HepG2 (cell line): Measurements from ENCODE around the gene KRTAP5-1. TPM values are rescaled to one million over a fixed set of nuclear protein-coding genes. Genes with fewer than 3 reads are reported as not detected.

Experiments
- AGO2 ChIP-seq: fragments of 200-400 bp; formaldehyde crosslinking; optimal IDR thresholded peaks from 2 replicates; pipeline ENCODE3; 2017; ENCODE audit warnings: mild to moderate bottlenecking, low read depth, low read length, moderate library complexity
- ATF7-NPFF ChIP-seq: sonication (generic); formaldehyde crosslinking; IDR thresholded peaks from 2 replicates; pipeline ENCODE4 v1.8.1; 2023; ENCODE audit warnings: mild to moderate bottlenecking, low read depth, missing genetic modification reagents, moderate library complexity
- CENPX ChIP-seq: sonication (generic); formaldehyde crosslinking; IDR thresholded peaks from 2 replicates; pipeline ENCODE4 v1.9.0; 2021; ENCODE audit warnings: mild to moderate bottlenecking, missing genetic modification reagents, moderate library complexity
- DR1 ChIP-seq: sonication (generic); formaldehyde crosslinking; IDR thresholded peaks from 2 replicates; pipeline ENCODE4 v1.8.0; 2021; ENCODE audit warnings: mild to moderate bottlenecking, missing genetic modification reagents, inconsistent platforms
- HES4 ChIP-seq: sonication (generic); formaldehyde crosslinking; IDR thresholded peaks from 2 replicates; pipeline ENCODE4 v1.9.0; 2021; ENCODE audit warnings: mild to moderate bottlenecking, missing genetic modification reagents, borderline replicate concordance
- HOXA3 ChIP-seq: sonication (generic); formaldehyde crosslinking; IDR thresholded peaks from 2 replicates; pipeline ENCODE4 v1.5.0; 2020; ENCODE audit warnings: missing genetic modification reagents
- IRX3 ChIP-seq: sonication (generic); formaldehyde crosslinking; IDR thresholded peaks from 2 replicates; pipeline ENCODE4 v1.8.1; 2023; ENCODE audit warnings: mild to moderate bottlenecking, low read depth, missing genetic modification reagents, borderline replicate concordance
- POLR2G ChIP-seq: fragments of 200-400 bp; formaldehyde crosslinking; IDR thresholded peaks from 2 replicates; pipeline ENCODE4 v1.6.1; 2018; ENCODE audit warnings: mild to moderate bottlenecking, low read depth, low read length, moderate library complexity
- SALL1 ChIP-seq: sonication (generic); formaldehyde crosslinking; IDR thresholded peaks from 2 replicates; pipeline ENCODE4 v1.8.0; 2022; ENCODE audit warnings: mild to moderate bottlenecking, missing genetic modification reagents
- SIN3A ChIP-seq: IDR thresholded peaks from 2 replicates; pipeline ENCODE4 v1.6.1; 2011; ENCODE audit warnings: low read depth, mild to moderate bottlenecking, control low read depth, low read length, borderline replicate concordance
- SMAD3 ChIP-seq: sonication (generic); formaldehyde crosslinking; IDR thresholded peaks from 2 replicates; pipeline ENCODE4 v1.4.0; 2020; ENCODE audit warnings: missing genetic modification reagents
- TRIM24 ChIP-seq: sonication (generic); formaldehyde crosslinking; IDR thresholded peaks from 2 replicates; pipeline ENCODE4 v1.8.0; 2022; ENCODE audit warnings: mild to moderate bottlenecking, missing genetic modification reagents
- ZNF253 ChIP-seq: sonication (generic); formaldehyde crosslinking; IDR thresholded peaks from 2 replicates; pipeline ENCODE4 v1.8.0; 2022; ENCODE audit warnings: mild to moderate bottlenecking, missing genetic modification reagents, borderline replicate concordance
- ZNF263 ChIP-seq: sonication (generic); formaldehyde crosslinking; IDR thresholded peaks from 2 replicates; pipeline ENCODE4 v1.4.0; 2020; ENCODE audit warnings: missing genetic modification reagents
- ZNF292 ChIP-seq: sonication (generic); formaldehyde crosslinking; IDR thresholded peaks from 2 replicates; pipeline ENCODE4 v1.8.1; 2022; ENCODE audit warnings: mild to moderate bottlenecking, low read depth, missing genetic modification reagents, borderline replicate concordance
- ZNF550 ChIP-seq: sonication (generic); formaldehyde crosslinking; IDR thresholded peaks from 2 replicates; pipeline ENCODE4 v1.4.0; 2020; ENCODE audit warnings: mild to moderate bottlenecking, missing genetic modification reagents, borderline replicate concordance
- ZNF678 ChIP-seq: sonication (generic); formaldehyde crosslinking; IDR thresholded peaks from 2 replicates; pipeline ENCODE4 v1.4.0; 2020; ENCODE audit warnings: mild to moderate bottlenecking, missing genetic modification reagents
- ZNF713 ChIP-seq: sonication (generic); formaldehyde crosslinking; IDR thresholded peaks from 2 replicates; pipeline ENCODE4 v1.4.0; 2020; ENCODE audit warnings: mild to moderate bottlenecking, missing genetic modification reagents
- polyA plus RNA-seq, 8 experiments: library from polyadenylated mRNA; depleted of rRNA in 3 of 8; stranded (reverse) in 7 of 8; unstranded in 1 of 8; fragments of >200 nt; fragmentation: Illumina TruSeq in 4 of 8; extraction: Trizol in 4 of 8; gene quantifications; 2 replicates each; pipeline versions ENCODE4 v1.2.1 to v1.2.3, GENCODE V29; 2011 to 2016; ENCODE audit warnings: low read depth in 4 of 8, missing spikeins in 1 of 8, mixed read lengths in 1 of 8; ENCODE audit not compliant: insufficient read depth in 1 of 8
- total RNA-seq, 5 experiments: library from RNA; depleted of rRNA; stranded (reverse); fragments of >200 nt; fragmentation: Illumina TruSeq; extraction: Trizol; gene quantifications; 2 replicates each; pipeline ENCODE4 v1.2.3, GENCODE V29; 2016; ENCODE audit warnings: low read depth in 1 of 5
- TF ChIP-seq, protein P1 (sequence below): sonication (generic); formaldehyde crosslinking; IDR thresholded peaks from 2 replicates; pipeline ENCODE4 v1.5.0; 2020; ENCODE audit warnings: missing genetic modification reagents

Gene KRTAP5-1
- total and polyA plus RNA-seq, 2 of the 13 experiments (the other 11 are each of a cell fraction or from before 2014, with no cell fraction given), result not detected

DNA sequence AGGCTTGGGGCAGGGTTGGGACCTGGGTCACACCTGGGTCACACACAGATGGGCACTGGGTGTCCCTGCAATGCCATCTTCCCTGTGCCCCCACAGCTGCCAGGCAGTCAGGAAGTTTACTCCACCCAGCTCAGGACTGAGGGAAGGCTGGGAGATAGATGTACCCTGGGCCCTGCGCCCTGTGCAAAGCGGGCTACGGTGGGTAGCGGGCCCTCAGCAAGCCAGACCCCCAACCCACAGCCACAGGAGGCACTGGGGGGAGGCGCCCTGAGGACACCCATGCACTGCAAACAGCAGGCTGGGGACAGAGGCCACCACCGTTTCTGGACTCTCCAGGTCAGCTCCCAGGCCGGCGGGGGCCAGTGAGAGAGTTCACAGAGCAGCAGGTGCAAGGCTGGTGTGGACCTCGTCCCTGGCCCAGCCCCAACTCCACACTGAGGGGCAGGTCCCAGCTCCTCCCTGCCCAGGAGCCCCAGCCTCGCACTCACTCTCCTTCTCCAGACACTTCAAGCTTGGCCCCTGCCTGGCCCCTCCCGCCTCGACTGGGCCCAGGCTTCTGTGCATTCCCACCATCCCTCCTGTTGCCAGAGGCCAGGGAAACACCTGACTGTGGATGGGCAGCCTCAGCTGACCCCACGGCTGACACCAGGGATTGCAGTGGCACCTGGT is 17.9 kb downstream of the KRTAP5-1 start (continued):
- TF ChIP-seq HES4 (CRISPR knock-in tag) (no peak), SALL1 (0 out of 2 replicates have a peak, but pooled peaks have one; percentile 9), ZNF263 (0 out of 2 replicates have a peak, but pooled peaks have one; percentile 15), ATF7-NPFF (peak; percentile 13; the same call in 1 of the 2 replicates), POLR2G (no peak), AGO2 (peak; percentile 25), ZNF678 (CRISPR knock-in tag) (no peak), HOXA3 (CRISPR knock-in tag) (no peak), CENPX (CRISPR knock-in tag) (no peak), ZNF550 (no peak), IRX3 (CRISPR knock-in tag) (no peak), ZNF253 (no peak), DR1 (CRISPR knock-in tag) (no peak), SMAD3 (no peak), ZNF713 (CRISPR knock-in tag) (no peak), TRIM24 (CRISPR knock-in tag) (no peak), SIN3A (no peak), ZNF292 (CRISPR knock-in tag) (no peak)
- TF ChIP-seq, protein P1, sequence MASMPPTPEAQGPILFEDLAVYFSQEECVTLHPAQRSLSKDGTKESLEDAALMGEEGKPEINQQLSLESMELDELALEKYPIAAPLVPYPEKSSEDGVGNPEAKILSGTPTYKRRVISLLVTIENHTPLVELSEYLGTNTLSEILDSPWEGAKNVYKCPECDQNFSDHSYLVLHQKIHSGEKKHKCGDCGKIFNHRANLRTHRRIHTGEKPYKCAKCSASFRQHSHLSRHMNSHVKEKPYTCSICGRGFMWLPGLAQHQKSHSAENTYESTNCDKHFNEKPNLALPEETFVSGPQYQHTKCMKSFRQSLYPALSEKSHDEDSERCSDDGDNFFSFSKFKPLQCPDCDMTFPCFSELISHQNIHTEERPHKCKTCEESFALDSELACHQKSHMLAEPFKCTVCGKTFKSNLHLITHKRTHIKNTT (CRISPR knock-in tag), result no peak
